HEK293 (cell line): ENCODE results near the gene TRAP1.

Experiments
- CTCF ChIA-PET: fragments of 350-600 bp; formaldehyde crosslinking; extraction: SDS; loops from one replicate; lab custom pipeline; 2021; ENCODE audit warnings: antibody characterized with exemption; lab: Yijun Ruan, JAX
- POLR2A ChIA-PET: fragments of 300-600 bp; formaldehyde crosslinking; extraction: SDS; loops from one replicate; lab custom pipeline; 2020; ENCODE audit warnings: antibody characterized with exemption, inconsistent platforms; lab: Yijun Ruan, JAX
- H3K27ac ChIP-seq: fragments of 200-500 bp; sonication (Bioruptor generic); 2 replicates; pipeline ENCODE4 v1.5.1; 2014; ENCODE audit warnings: low read depth, low read length, control low read depth, inconsistent platforms; ENCODE audit errors: extremely low read depth
- H3K36me3 ChIP-seq, 2 experiments: fragments of 200-500 bp in 1 of 2; sonication (Bioruptor generic) in 1 of 2; 1 replicate in 1 of 2; 2 replicates in 1 of 2; pipeline ENCODE4 v1.5.1; 2014 to 2017; ENCODE audit warnings: inconsistent platforms in 2 of 2, low read length in 2 of 2; ENCODE audit not compliant: control insufficient read depth in 2 of 2, insufficient read depth in 1 of 2
- H3K4me1 ChIP-seq: fragments of 200-500 bp; sonication (Bioruptor generic); 2 replicates; pipeline ENCODE4 v1.5.1; 2014; ENCODE audit warnings: mild to moderate bottlenecking, low read length, inconsistent platforms; ENCODE audit not compliant: control insufficient read depth, insufficient read depth
- H3K4me3 ChIP-seq: 2 replicates; pipeline ENCODE4 v1.5.1; 2011; ENCODE audit warnings: low read depth, mild to moderate bottlenecking, control low read depth, low read length, moderate library complexity
- H3K9me3 ChIP-seq: fragments of 200-500 bp; sonication (Bioruptor generic); 2 replicates; pipeline ENCODE4 v1.5.1; 2014; ENCODE audit warnings: low read depth, low read length, inconsistent platforms; ENCODE audit not compliant: control insufficient read depth, insufficient read depth
- EGR2 ChIP-seq: fragments of 450-650 bp; formaldehyde crosslinking; IDR thresholded peaks from 2 replicates; pipeline ENCODE4 v1.5.1; 2016; ENCODE audit warnings: low read depth, missing biosample characterization, missing genetic modification characterization
- KLF9 ChIP-seq: fragments of 450-650 bp; formaldehyde crosslinking; IDR thresholded peaks from 2 replicates; pipeline ENCODE4 v1.5.1; 2016; ENCODE audit warnings: missing biosample characterization, missing genetic modification characterization, low read depth
- SCRT2 ChIP-seq: fragments of 450-650 bp; formaldehyde crosslinking; IDR thresholded peaks from 2 replicates; pipeline ENCODE4 v1.5.1; 2016; ENCODE audit warnings: missing biosample characterization, missing genetic modification characterization
- SETDB1 ChIP-seq: IDR thresholded peaks from one replicate; pipeline ENCODE4 v1.6.1; 2017; ENCODE audit warnings: mild to moderate bottlenecking, low read length, moderate library complexity, mixed read lengths; ENCODE audit not compliant: insufficient read length
- WT1 ChIP-seq: fragments of 450-650 bp; formaldehyde crosslinking; IDR thresholded peaks from 2 replicates; pipeline ENCODE4 v1.5.1; 2016; ENCODE audit warnings: missing biosample characterization, missing genetic modification characterization
- ZNF10 ChIP-seq: fragments of 450-650 bp; formaldehyde crosslinking; IDR thresholded peaks from 2 replicates; pipeline ENCODE4 v1.5.1; 2017; ENCODE audit warnings: missing biosample characterization, missing genetic modification characterization
- ZNF121 ChIP-seq: fragments of 450-650 bp; formaldehyde crosslinking; IDR thresholded peaks from 2 replicates; pipeline ENCODE4 v1.5.1; 2016; ENCODE audit warnings: missing biosample characterization, missing genetic modification characterization
- ZNF311 ChIP-seq: fragments of 450-650 bp; formaldehyde crosslinking; IDR thresholded peaks from 2 replicates; pipeline ENCODE4 v1.5.1; 2017; ENCODE audit warnings: missing biosample characterization, missing genetic modification characterization, borderline replicate concordance
- ZNF510 ChIP-seq: fragments of 450-650 bp; formaldehyde crosslinking; IDR thresholded peaks from 2 replicates; pipeline ENCODE4 v1.5.1; 2018; ENCODE audit warnings: mild to moderate bottlenecking, missing genetic modification characterization, missing biosample characterization; ENCODE audit not compliant: insufficient replicate concordance
- ZNF600 ChIP-seq: fragments of 450-650 bp; formaldehyde crosslinking; IDR thresholded peaks from 2 replicates; pipeline ENCODE4 v1.5.1; 2016; ENCODE audit warnings: missing biosample characterization, missing genetic modification characterization
- TF ChIP-seq, protein P1 (sequence below): fragments of 450-650 bp; formaldehyde crosslinking; IDR thresholded peaks from 2 replicates; pipeline ENCODE4 v1.5.1; 2016; ENCODE audit warnings: missing biosample characterization, missing genetic modification characterization
- TF ChIP-seq, protein P2 (sequence below): fragments of 450-650 bp; formaldehyde crosslinking; IDR thresholded peaks from 2 replicates; pipeline ENCODE4 v1.5.1; 2016; ENCODE audit warnings: missing biosample characterization, missing genetic modification characterization
- TF ChIP-seq, protein P3 (sequence below): fragments of 450-650 bp; formaldehyde crosslinking; IDR thresholded peaks from 2 replicates; pipeline ENCODE4 v1.5.1; 2016; ENCODE audit warnings: missing biosample characterization, missing genetic modification characterization
- TF ChIP-seq, protein P4 (sequence below): fragments of 450-650 bp; formaldehyde crosslinking; IDR thresholded peaks from 2 replicates; pipeline ENCODE4 v1.5.1; 2017; ENCODE audit warnings: missing biosample characterization, missing genetic modification characterization
- TF ChIP-seq, protein P5 (sequence below): fragments of 450-650 bp; formaldehyde crosslinking; IDR thresholded peaks from 2 replicates; pipeline ENCODE4 v1.5.1; 2016; ENCODE audit warnings: missing biosample characterization, missing genetic modification characterization
- TF ChIP-seq, protein P6 (sequence below): fragments of 450-650 bp; formaldehyde crosslinking; IDR thresholded peaks from 2 replicates; pipeline ENCODE4 v1.5.1; 2017; ENCODE audit warnings: missing biosample characterization, missing genetic modification characterization

The TRAP1 gene

DNA sequence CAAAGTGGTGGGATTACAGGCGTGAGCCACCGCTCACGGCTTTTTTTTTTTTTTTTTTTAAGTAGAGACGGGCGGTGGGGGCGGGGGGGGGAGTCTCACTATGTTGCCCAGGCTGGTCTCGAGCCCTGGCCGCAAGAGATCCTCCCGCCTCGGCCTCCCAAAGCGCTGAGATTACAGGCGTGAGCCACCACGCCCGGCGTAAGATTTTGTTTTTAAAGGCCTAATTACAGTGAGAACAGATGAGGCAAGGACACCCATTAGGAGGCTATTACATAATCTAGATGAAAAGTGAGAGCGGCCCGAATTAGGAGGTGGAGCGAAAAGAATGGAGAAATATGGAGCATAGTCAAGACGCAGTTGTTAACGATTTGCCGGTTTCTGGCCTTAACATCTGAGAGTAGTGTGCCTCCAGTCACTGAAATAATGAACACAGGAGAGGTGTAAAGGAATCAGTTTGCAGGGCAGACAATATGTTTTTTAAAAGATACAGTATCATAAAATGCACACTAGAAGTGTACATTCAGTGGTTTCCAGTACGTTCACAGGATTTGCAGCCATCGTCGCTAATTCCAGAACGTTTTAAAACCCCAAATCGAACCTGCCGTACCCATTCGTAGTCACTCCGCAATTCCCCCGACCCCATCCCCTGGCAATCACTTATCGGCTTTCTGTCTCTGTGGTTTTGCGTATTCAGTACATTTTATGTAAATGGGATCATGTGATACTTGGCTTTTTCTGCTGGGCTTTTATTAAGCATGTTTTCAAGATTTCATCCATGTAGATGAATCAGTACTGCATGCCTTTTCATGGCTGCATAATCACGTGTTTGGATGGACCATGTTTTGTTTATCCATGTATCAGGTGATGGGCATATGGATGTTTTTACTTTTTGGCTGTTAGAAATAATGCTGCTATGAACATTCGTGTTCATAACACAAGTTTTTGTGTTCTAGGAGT is 104.5 kb downstream of the TRAP1 start:
- no peaks in the 10 kb centered on the region for H3K9me3 ChIP-seq
- peaks cover 0 to 8% of the 10 kb centered on the region in 2 experiments; a peak in 1 of 3 replicates for H3K36me3 ChIP-seq
- ChIA-PET POLR2A (interaction anchor here (1.0 kb wide), 1 partner anchor 202 kb away, joined by 6 read pairs; no protein-coding TSS in a partner anchor), CTCF (interaction anchor here (0.6 to 0.7 kb wide), 2 partner anchors 69 to 76 kb away, joined by 3 to 4 read pairs; no protein-coding TSS in a partner anchor)
- H3K27ac ChIP-seq = no peak overlapping the region
- TF ChIP-seq SETDB1 = no peak
- TF ChIP-seq ZNF600 = peak; percentile 54; the same call in 1 of the 2 replicates
- no peak for TF ChIP-seq SCRT2 (tag by site-specific recombination)
- peak; percentile 57; the same call in 1 of the 2 replicates for TF ChIP-seq ZNF10 (tag by site-specific recombination)
- TF ChIP-seq, protein P1, sequence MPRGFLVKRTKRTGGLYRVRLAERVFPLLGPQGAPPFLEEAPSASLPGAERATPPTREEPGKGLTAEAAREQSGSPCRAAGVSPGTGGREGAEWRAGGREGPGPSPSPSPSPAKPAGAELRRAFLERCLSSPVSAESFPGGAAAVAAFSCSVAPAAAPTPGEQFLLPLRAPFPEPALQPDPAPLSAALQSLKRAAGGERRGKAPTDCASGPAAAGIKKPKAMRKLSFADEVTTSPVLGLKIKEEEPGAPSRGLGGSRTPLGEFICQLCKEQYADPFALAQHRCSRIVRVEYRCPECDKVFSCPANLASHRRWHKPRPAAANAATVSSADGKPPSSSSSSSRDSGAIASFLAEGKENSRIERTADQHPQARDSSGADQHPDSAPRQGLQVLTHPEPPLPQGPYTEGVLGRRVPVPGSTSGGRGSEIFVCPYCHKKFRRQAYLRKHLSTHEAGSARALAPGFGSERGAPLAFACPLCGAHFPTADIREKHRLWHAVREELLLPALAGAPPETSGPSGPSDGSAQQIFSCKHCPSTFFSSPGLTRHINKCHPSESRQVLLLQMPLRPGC (tag by site-specific recombination) = peak; percentile 20; the same call in 1 of the 2 replicates
- TF ChIP-seq, protein P2, sequence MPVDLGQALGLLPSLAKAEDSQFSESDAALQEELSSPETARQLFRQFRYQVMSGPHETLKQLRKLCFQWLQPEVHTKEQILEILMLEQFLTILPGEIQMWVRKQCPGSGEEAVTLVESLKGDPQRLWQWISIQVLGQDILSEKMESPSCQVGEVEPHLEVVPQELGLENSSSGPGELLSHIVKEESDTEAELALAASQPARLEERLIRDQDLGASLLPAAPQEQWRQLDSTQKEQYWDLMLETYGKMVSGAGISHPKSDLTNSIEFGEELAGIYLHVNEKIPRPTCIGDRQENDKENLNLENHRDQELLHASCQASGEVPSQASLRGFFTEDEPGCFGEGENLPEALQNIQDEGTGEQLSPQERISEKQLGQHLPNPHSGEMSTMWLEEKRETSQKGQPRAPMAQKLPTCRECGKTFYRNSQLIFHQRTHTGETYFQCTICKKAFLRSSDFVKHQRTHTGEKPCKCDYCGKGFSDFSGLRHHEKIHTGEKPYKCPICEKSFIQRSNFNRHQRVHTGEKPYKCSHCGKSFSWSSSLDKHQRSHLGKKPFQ = 0 out of 2 replicates have a peak, but pooled peaks have one; percentile 21
- TF ChIP-seq ZNF121 (tag by site-specific recombination) = 0 out of 2 replicates have a peak, but pooled peaks have one; percentile 20
- TF ChIP-seq EGR2 (tag by site-specific recombination) = 0 out of 2 replicates have a peak, but pooled peaks have one; percentile 13
- H3K4me3 ChIP-seq = peak overlapping the region; percentile 83
- no peaks in the 10 kb centered on the region for H3K4me1 ChIP-seq

DNA sequence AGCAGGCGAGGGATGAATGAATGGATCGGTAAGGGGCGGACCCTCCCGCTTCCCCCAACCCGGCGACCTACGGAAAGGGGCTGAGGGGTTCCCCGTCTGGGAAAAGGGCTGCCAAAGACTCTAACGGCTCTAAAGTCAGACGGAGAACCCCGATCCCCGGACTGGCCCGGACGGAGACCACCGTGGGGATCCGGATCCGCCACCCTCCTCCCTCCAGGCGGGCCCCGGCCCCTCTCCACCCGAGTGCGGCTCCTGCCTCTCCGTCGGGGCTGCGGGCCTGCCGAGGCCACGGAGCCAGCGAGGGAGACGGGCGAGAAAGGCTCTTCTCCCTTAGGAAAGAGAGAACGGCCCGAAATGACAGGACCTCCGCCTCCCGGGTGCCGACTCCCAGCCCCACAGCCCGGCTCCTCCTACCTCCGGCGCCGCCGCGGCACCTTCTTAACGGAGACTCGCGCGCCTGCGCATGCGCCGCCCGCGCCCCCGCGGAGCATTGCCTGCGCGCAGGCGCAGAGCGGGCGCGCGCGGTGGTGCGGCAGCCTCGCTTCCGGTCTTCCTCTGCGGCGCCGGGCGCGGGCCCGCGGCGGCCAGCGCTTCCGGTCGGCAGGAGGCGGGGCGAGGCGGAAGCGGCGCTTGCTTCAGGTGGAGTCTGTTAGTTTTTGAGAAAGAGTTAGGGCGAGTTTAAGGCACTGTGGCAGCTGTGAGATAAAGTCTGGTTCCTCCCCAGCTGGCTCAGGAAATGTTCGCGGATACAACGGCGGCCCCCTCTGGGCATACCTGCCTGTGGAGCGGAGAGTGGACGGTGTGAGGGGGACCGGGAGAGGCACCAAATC is 106.0 kb downstream of the TRAP1 start, which contains the start of gene SLX4:
TSS of gene SLX4 (minus strand) at position 461 of the 830 bp plus-strand sequence. CDS start 2,642 bp downstream, outside the sequence.
- Histone ChIP-seq H3K36me3 (peaks cover 0 to 11% of the 10 kb centered on the region in 2 experiments; a peak in 1 of 3 replicates), H3K9me3 (no peaks in the 10 kb centered on the region), H3K4me3 (peak within 1 kb of the TSS; percentile 83), H3K27ac (peak within 1 kb of the TSS; percentile 70), H3K4me1 (no peaks in the 10 kb centered on the region)
- POLR2A ChIA-PET = interaction anchor here (0.5 to 1.0 kb wide), 3 partner anchors 200 to 627 kb away, joined by 3 to 6 read pairs (median 5); no protein-coding TSS in a partner anchor
- CTCF ChIA-PET = no interaction called here
- TF ChIP-seq ZNF311 (tag by site-specific recombination) = no peak
- peak; percentile 26; the same call in 1 of the 2 replicates for TF ChIP-seq WT1 (tag by site-specific recombination)
- TF ChIP-seq, protein P3, sequence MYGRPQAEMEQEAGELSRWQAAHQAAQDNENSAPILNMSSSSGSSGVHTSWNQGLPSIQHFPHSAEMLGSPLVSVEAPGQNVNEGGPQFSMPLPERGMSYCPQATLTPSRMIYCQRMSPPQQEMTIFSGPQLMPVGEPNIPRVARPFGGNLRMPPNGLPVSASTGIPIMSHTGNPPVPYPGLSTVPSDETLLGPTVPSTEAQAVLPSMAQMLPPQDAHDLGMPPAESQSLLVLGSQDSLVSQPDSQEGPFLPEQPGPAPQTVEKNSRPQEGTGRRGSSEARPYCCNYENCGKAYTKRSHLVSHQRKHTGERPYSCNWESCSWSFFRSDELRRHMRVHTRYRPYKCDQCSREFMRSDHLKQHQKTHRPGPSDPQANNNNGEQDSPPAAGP (tag by site-specific recombination) = 0 out of 2 replicates have a peak, but pooled peaks have one; percentile 19
- TF ChIP-seq, protein P4, sequence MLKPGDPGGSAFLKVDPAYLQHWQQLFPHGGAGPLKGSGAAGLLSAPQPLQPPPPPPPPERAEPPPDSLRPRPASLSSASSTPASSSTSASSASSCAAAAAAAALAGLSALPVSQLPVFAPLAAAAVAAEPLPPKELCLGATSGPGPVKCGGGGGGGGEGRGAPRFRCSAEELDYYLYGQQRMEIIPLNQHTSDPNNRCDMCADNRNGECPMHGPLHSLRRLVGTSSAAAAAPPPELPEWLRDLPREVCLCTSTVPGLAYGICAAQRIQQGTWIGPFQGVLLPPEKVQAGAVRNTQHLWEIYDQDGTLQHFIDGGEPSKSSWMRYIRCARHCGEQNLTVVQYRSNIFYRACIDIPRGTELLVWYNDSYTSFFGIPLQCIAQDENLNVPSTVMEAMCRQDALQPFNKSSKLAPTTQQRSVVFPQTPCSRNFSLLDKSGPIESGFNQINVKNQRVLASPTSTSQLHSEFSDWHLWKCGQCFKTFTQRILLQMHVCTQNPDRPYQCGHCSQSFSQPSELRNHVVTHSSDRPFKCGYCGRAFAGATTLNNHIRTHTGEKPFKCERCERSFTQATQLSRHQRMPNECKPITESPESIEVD (tag by site-specific recombination) = no peak
- TF ChIP-seq KLF9 (tag by site-specific recombination) = peak; percentile 65
- TF ChIP-seq, protein P5, sequence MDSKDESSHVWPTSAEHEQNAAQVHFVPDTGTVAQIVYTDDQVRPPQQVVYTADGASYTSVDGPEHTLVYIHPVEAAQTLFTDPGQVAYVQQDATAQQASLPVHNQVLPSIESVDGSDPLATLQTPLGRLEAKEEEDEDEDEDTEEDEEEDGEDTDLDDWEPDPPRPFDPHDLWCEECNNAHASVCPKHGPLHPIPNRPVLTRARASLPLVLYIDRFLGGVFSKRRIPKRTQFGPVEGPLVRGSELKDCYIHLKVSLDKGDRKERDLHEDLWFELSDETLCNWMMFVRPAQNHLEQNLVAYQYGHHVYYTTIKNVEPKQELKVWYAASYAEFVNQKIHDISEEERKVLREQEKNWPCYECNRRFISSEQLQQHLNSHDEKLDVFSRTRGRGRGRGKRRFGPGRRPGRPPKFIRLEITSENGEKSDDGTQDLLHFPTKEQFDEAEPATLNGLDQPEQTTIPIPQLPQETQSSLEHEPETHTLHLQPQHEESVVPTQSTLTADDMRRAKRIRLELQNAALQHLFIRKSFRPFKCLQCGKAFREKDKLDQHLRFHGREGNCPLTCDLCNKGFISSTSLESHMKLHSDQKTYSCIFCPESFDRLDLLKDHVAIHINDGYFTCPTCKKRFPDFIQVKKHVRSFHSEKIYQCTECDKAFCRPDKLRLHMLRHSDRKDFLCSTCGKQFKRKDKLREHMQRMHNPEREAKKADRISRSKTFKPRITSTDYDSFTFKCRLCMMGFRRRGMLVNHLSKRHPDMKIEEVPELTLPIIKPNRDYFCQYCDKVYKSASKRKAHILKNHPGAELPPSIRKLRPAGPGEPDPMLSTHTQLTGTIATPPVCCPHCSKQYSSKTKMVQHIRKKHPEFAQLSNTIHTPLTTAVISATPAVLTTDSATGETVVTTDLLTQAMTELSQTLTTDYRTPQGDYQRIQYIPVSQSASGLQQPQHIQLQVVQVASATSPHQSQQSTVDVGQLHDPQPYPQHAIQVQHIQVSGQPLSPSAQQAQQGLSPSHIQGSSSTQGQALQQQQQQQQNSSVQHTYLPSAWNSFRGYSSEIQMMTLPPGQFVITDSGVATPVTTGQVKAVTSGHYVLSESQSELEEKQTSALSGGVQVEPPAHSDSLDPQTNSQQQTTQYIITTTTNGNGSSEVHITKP (tag by site-specific recombination) = 0 out of 2 replicates have a peak, but pooled peaks have one; percentile 12
- TF ChIP-seq, protein P6, sequence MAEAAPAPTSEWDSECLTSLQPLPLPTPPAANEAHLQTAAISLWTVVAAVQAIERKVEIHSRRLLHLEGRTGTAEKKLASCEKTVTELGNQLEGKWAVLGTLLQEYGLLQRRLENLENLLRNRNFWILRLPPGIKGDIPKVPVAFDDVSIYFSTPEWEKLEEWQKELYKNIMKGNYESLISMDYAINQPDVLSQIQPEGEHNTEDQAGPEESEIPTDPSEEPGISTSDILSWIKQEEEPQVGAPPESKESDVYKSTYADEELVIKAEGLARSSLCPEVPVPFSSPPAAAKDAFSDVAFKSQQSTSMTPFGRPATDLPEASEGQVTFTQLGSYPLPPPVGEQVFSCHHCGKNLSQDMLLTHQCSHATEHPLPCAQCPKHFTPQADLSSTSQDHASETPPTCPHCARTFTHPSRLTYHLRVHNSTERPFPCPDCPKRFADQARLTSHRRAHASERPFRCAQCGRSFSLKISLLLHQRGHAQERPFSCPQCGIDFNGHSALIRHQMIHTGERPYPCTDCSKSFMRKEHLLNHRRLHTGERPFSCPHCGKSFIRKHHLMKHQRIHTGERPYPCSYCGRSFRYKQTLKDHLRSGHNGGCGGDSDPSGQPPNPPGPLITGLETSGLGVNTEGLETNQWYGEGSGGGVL (tag by site-specific recombination) = peak; percentile 36; the same call in 1 of the 2 replicates
- TF ChIP-seq ZNF510 (tag by site-specific recombination) = no peak
